Heart right ventricle (tissue), 16 donors: ENCODE measurements around the gene HSBP1L1. TPM values are rescaled to one million over a fixed set of nuclear protein-coding genes. Genes with fewer than 3 reads are reported as not detected.
"Not testable (repeated sequence)": the region's sequence is repeated elsewhere in the genome, so short reads cannot be mapped to it uniquely, and the experiment has no call there.

Experiments used
- ATAC-seq, 8 donors: fragments of 200-7000 bp; cut with Tn5 transposase; one replicate each; pipeline ENCODE4 v1.9.1; 2020; ENCODE audit warnings: mild to moderate bottlenecking in 8 of 8, moderate library complexity in 8 of 8, moderate number of reproducible peaks in 1 of 8
- DNase-seq, 2 donors: peaks; one replicate each; pipeline ENCODE4 v3.0.0-alpha.2; 2020
- H3K27ac ChIP-seq, 10 donors: fragments of 200-600 bp; sonication (generic) in 2 of 10; one replicate each; pipeline versions ENCODE4 v1.5.0 to v1.8.0; 2020 to 2022; ENCODE audit warnings: mild to moderate bottlenecking in 3 of 10
- H3K27me3 ChIP-seq, 7 donors: fragments of 200-600 bp; one replicate each; pipeline ENCODE4 v1.8.0; 2021 to 2022; ENCODE audit warnings: mild to moderate bottlenecking in 2 of 7
- H3K36me3 ChIP-seq, 9 donors: fragments of 200-600 bp; sonication (generic) in 1 of 9; one replicate each; pipeline versions ENCODE4 v1.5.0 to v1.8.0; 2020 to 2022; ENCODE audit warnings: mild to moderate bottlenecking in 2 of 9
- H3K4me1 ChIP-seq, 9 donors: fragments of 200-600 bp; sonication (generic) in 1 of 9; one replicate each; pipeline versions ENCODE4 v1.5.0 to v1.8.0; 2020 to 2022; ENCODE audit warnings: mild to moderate bottlenecking in 4 of 9
- H3K4me3 ChIP-seq, 10 donors: fragments of 200-600 bp; sonication (generic) in 2 of 10; one replicate each; pipeline versions ENCODE4 v1.5.0 to v1.8.0; 2020 to 2022; ENCODE audit warnings: mild to moderate bottlenecking in 7 of 10, moderate library complexity in 2 of 10
- H3K9me3 ChIP-seq, 11 donors: fragments of 200-600 bp in 10 of 11; sonication (generic) in 2 of 11; one replicate each; pipeline versions ENCODE4 v1.5.0 to v1.8.0; 2013 to 2022; ENCODE audit warnings: mild to moderate bottlenecking in 2 of 11, control low read depth in 1 of 11, moderate library complexity in 1 of 11
- CTCF ChIP-seq, 9 donors: fragments of 200-600 bp; sonication (generic) in 2 of 9; IDR thresholded peaks; one replicate each; pipeline versions ENCODE4 v1.5.0 to v1.8.0; 2021 to 2022; ENCODE audit warnings: antibody characterized with exemption in 9 of 9, mild to moderate bottlenecking in 5 of 9, moderate library complexity in 1 of 9
- WGBS, 2 donors: extraction: QIAGEN DNeasy Blood & Tissue Kit; methylation state at CpG; one replicate each; pipeline ENCODE4 v1.1.7; 2013; ENCODE audit warnings: inconsistent platforms in 1 of 2; 5-methylcytosine and 5-hydroxymethylcytosine counted together
- intact Hi-C, 10 donors: fragments of 100-400 bp; cut with DNase I; formaldehyde crosslinking; loops; one replicate each; pipeline versions ENCODE4 v1.11.1 to v1.14.2; 2022
- polyA plus RNA-seq, 2 donors: library from polyadenylated mRNA; stranded (reverse); fragments of 200-250 nt; gene quantifications; one replicate each; pipeline ENCODE4 v1.2.3, GENCODE V29; 2013
- total RNA-seq, 10 donors: library from RNA; stranded (reverse); fragmentation: NEBNext Ultra II Directional in 3 of 10; extraction: Animal tissue kit (Norgen Biotek cat#: 25700) in 3 of 10; gene quantifications; one replicate each; pipeline versions ENCODE4 v1.2.1 to v1.2.4, GENCODE V29; 2021 to 2023
- donor health status: Arrhythmogenic right ventricular cardiomyopathy.
- donor health status: ischemic (EF 13 %, LVEDD 7.1; RV severe dilation, severe dysfunction).
- donor health status: healthy with polysubstance abuse.
- donor health status: DM: no; HTN: yes; CAD: no.
- donor health status: DM: no; HTN: no; CAD: no.
- donor health status: ischemic (EF 25% LVEDD 6.9; RV normal size, moderate dysfunction).
- donor health status: ischemic (EF 25% LVEDD 5.7; RV mildly dilated, moderate dysfunction).
- donor health status: healthy.
- donor health status: DM: yes; HTN: yes; CAD: no.
- donor health status: Ischemic cardiomyopathy.
- donor health status: ischemic (EF 35%, LVEDD 5.7; RV mildly dilated, moderate dysfunction).
- donor health status: nonischemic (EF 11% LVEDD 7.7; RV severe dilation, severe dysfunction).
- donor health status: DM: yes; HTN: yes; CAD: no.
- donor health status: PGD.
- donor health status: ischemic (EF 29% LVEDD 5.4; RV normal size, mild dysfunction).
- donor health status: nonischemic (EF 23%, LVEDD 6.1; RV moderate dilation, normal function).

The HSBP1L1 gene
- total and polyA plus RNA-seq, 12 donors = 3.8 to 56.5 (median 6.4) TPM

- intact Hi-C loops = loop anchor here in 1 of 10 donors (10.0 kb wide), 2 partner anchors 79 to 561 kb away; partner anchors contain the start of genes NFATC1 and RBFA
- Histone ChIP-seq H3K4me1 (peaks cover 0 to 18% (median 3%) of the 10 kb centered on the region in 9 donors), H3K27ac (no peak overlapping the region), H3K4me3 (no peak overlapping the region), H3K36me3 (no peaks in the 10 kb centered on the region), H3K9me3 (no peaks in the 10 kb centered on the region), H3K27me3 (peaks cover 0 to 18% (median 0%) of the 10 kb centered on the region in 7 donors)
- TF ChIP-seq CTCF (IDR thresholded peaks at IDR 0.05) = no peak
- ATAC-seq = no peak
- no peak for DNase-seq
- WGBS, 2 donors = 90 to 98% methylated on average over 2 of the region's 2 CpGs
Measured at GRCh38 chr18:79956276-79956675, 8.2 kb upstream of the HSBP1L1 start.

GRCh38 chr18:79958981-79959380, 5.5 kb upstream of the HSBP1L1 start:
- Histone ChIP-seq H3K27ac (no peak overlapping the region), H3K36me3 (no peaks in the 10 kb centered on the region), H3K9me3 (no peaks in the 10 kb centered on the region), H3K4me3 (no peak overlapping the region), H3K27me3 (peaks cover 0 to 18% (median 0%) of the 10 kb centered on the region in 7 donors), H3K4me1 (peaks cover 0 to 25% (median 1%) of the 10 kb centered on the region in 9 donors)
- 99 to 100% methylated on average over 2 of the region's 2 CpGs for WGBS, 2 donors
- DNase-seq (no peak), ATAC-seq (no peak)
- no peak for TF ChIP-seq CTCF (IDR thresholded peaks at IDR 0.05)
- intact Hi-C loops = loop anchor here in 1 of 10 donors (10.0 kb wide), 2 partner anchors 76 to 564 kb away; partner anchors contain the start of genes NFATC1 and RBFA

GRCh38 chr18:79960161-79960801, 4.2 kb upstream of the HSBP1L1 start:
- 39 to 41% methylated on average over 12 of the region's 12 CpGs for WGBS, 2 donors
- H3K36me3 ChIP-seq, H3K4me3 ChIP-seq, ATAC-seq, H3K9me3 ChIP-seq, DNase-seq, intact Hi-C loops, H3K27ac ChIP-seq: not testable (repeated sequence)
- Histone ChIP-seq H3K27me3 (peaks cover 0 to 18% (median 0%) of the 10 kb centered on the region in 7 donors), H3K4me1 (peaks cover 0 to 22% (median 5%) of the 10 kb centered on the region in 9 donors)

- H3K4me1 ChIP-seq = peaks cover 2 to 28% (median 9%) of the 10 kb centered on the region in 9 donors
- H3K36me3 ChIP-seq = peaks cover 0 to under 1% (median 0%) of the 10 kb centered on the region in 9 donors
- peaks cover 0 to 18% (median 0%) of the 10 kb centered on the region in 7 donors for H3K27me3 ChIP-seq
- intact Hi-C loops = no loop called here
- WGBS, 2 donors = 86 to 89% methylated on average over 16 of the region's 16 CpGs
- no peak overlapping the region for H3K4me3 ChIP-seq
- no peak for ATAC-seq
- no peak for DNase-seq
- H3K9me3 ChIP-seq = no peaks in the 10 kb centered on the region
- no peak for TF ChIP-seq CTCF (IDR thresholded peaks at IDR 0.05)
- H3K27ac ChIP-seq = no peak overlapping the region
Measured at GRCh38 chr18:79960921-79961526, 3.4 kb upstream of the HSBP1L1 start.
